Measurements from ENCODE around the gene LNX1.

DNA sequence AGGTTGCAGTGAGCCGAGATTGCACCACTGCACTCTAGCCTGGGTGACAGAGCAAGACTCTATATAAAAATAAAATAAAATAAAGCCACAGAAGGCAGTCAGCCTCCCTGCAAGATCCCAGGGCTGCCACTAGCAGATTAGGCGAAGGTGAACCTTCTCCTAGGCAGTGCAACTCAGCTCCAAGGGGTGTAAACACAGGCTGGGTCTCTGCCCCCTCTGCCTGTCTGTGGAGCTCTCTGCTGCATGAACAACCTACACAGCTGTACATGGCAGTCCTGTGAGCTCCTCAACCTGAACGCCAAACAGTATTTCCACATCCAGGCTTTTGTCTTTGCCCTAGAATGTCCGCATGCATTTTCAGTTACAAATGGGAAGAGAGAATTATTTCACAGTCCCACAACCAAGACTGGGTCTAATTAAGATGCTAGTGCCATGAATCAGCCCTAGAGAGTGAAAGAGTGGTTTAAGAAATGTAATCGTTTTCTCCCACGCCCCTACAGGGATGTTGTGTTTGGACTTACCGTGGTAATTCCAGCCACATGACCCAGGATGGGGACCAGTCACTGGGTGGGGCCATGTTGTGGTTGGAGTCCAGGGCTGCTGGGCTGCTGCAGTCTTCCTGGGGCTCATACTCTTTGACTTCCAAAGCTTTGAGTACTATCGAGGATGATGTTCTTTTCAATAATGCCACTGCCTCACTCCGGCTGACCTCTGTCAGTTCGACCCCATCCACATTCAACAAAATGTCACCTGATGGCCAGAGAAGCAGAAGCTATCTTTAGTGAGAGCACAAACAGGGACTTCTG, 114.9 kb downstream of the LNX1 start:
- TF ChIP-seq, protein P1, sequence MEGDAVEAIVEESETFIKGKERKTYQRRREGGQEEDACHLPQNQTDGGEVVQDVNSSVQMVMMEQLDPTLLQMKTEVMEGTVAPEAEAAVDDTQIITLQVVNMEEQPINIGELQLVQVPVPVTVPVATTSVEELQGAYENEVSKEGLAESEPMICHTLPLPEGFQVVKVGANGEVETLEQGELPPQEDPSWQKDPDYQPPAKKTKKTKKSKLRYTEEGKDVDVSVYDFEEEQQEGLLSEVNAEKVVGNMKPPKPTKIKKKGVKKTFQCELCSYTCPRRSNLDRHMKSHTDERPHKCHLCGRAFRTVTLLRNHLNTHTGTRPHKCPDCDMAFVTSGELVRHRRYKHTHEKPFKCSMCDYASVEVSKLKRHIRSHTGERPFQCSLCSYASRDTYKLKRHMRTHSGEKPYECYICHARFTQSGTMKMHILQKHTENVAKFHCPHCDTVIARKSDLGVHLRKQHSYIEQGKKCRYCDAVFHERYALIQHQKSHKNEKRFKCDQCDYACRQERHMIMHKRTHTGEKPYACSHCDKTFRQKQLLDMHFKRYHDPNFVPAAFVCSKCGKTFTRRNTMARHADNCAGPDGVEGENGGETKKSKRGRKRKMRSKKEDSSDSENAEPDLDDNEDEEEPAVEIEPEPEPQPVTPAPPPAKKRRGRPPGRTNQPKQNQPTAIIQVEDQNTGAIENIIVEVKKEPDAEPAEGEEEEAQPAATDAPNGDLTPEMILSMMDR (conservative IDR thresholded peaks at IDR 0.05; ENCODE audit: low read length) = no peak
- TF ChIP-seq EZH2phosphoT487 (IDR thresholded peaks at IDR 0.05; ENCODE audit: borderline replicate concordance) = no peak

Measured in Loucy (cell line).